Natural killer cell treated with Interleukin-12 subunit alpha and Interleukin-12 subunit beta and Interleukin-15 and Interleukin-18, amount 100 ng/mL, for 72 hours (primary cell): ENCODE results near the gene PTPRU. TPM values are rescaled to one million over a fixed set of nuclear protein-coding genes. Genes with fewer than 3 reads are reported as not detected.
A peak's percentile ranks its signal among the peaks of the same experiment; 100 is the strongest.

Source experiments
- ATAC-seq, 2 donors: fragments of 150-1000 bp; cut with Tn5 transposase in 1 of 2; sonication (Bioruptor Pico), chemical (Tn5 transposase) in 1 of 2; 2 replicates each; pipeline ENCODE4 v1.10.0; 2021
- DNase-seq: peaks from one replicate; pipeline ENCODE4 v3.0.0; 2022; ENCODE audit warnings: low spot score
- H3K27ac Mint-ChIP-seq, 2 donors: 1 replicate in 1 of 2; 2 replicates in 1 of 2; pipeline ENCODE4 v1.8.0; 2022; ENCODE audit warnings: mixed read lengths in 2 of 2, mild to moderate bottlenecking in 1 of 2, moderate library complexity in 1 of 2
- H3K27me3 Mint-ChIP-seq, 2 donors: 1 replicate in 1 of 2; 2 replicates in 1 of 2; pipeline ENCODE4 v1.8.0; 2022; ENCODE audit warnings: mixed read lengths in 2 of 2
- H3K36me3 Mint-ChIP-seq: one replicate; pipeline ENCODE4 v1.8.0; 2022; ENCODE audit warnings: mixed read lengths
- H3K4me1 Mint-ChIP-seq, 2 donors: 1 replicate in 1 of 2; 2 replicates in 1 of 2; pipeline ENCODE4 v1.8.0; 2022; ENCODE audit warnings: low read depth in 2 of 2, mixed read lengths in 2 of 2, mild to moderate bottlenecking in 1 of 2
- H3K4me3 Mint-ChIP-seq: one replicate; pipeline ENCODE4 v1.8.0; 2022; ENCODE audit warnings: mixed read lengths
- H3K9me3 Mint-ChIP-seq: 2 replicates; pipeline ENCODE4 v1.8.0; 2022; ENCODE audit warnings: mixed read lengths
- total RNA-seq, 2 donors: library from RNA; stranded (reverse); gene quantifications; one replicate each; pipeline ENCODE4 v1.2.3, GENCODE V29; 2022

The PTPRU gene
- total RNA-seq, 2 donors from 2014 or later: 1.3 to 1.4 TPM

- Mint-ChIP-seq H3K27me3 (peaks cover 31 to 35% of the 10 kb centered on the region in 2 donors), H3K4me1 (no peaks in the 10 kb centered on the region), H3K4me3 (no peak overlapping the region), H3K27ac (no peak overlapping the region), H3K36me3 (no peaks in the 10 kb centered on the region), H3K9me3 (no peaks in the 10 kb centered on the region)
- ATAC-seq (no peak), DNase-seq (no peak)
Observed at GRCh38 chr1:29272147-29272907, 36.0 kb downstream of the PTPRU start.

- Mint-ChIP-seq H3K4me1 (no peaks in the 10 kb centered on the region), H3K4me3 (no peak overlapping the region), H3K36me3 (no peaks in the 10 kb centered on the region), H3K27me3 (peaks cover 18 to 20% of the 10 kb centered on the region in 2 donors), H3K9me3 (no peaks in the 10 kb centered on the region), H3K27ac (no peak overlapping the region)
- no peak for DNase-seq
- ATAC-seq: no peak
Observed at GRCh38 chr1:29275435-29275834, 39.1 kb downstream of the PTPRU start.

- H3K4me3 Mint-ChIP-seq: no peak overlapping the region
- no peak overlapping the region for H3K27ac Mint-ChIP-seq
- DNase-seq (no peak), ATAC-seq (no peak)
- peaks cover 0 to 2% of the 10 kb centered on the region in 2 donors for H3K4me1 Mint-ChIP-seq
- peaks cover 9 to 10% of the 10 kb centered on the region in 2 donors for H3K27me3 Mint-ChIP-seq
- H3K9me3 Mint-ChIP-seq: no peaks in the 10 kb centered on the region
- H3K36me3 Mint-ChIP-seq: no peaks in the 10 kb centered on the region
Observed at GRCh38 chr1:29278124-29278523, 41.8 kb downstream of the PTPRU start.

DNA sequence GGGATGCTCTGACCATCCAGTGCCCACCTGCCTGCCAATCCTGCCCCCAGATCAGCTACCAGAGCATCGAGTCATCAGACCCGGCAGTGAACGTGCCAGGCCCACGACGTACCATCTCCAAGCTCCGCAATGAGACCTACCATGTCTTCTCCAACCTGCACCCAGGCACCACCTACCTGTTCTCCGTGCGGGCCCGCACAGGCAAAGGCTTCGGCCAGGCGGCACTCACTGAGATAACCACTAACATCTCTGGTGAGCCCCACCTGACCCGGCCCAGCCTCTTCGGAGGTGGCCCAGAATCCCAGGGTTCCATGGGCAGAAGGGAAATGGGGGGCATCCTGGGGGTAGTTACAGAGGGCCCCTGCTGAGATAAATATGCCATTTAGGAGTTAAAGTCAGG lies 43.1 kb downstream of the PTPRU start:
- no peaks in the 10 kb centered on the region for H3K9me3 Mint-ChIP-seq
- H3K36me3 Mint-ChIP-seq: no peaks in the 10 kb centered on the region
- H3K27me3 Mint-ChIP-seq: peaks cover 9 to 10% of the 10 kb centered on the region in 2 donors
- DNase-seq (no peak), ATAC-seq (no peak)
- no peak overlapping the region for H3K27ac Mint-ChIP-seq
- no peak overlapping the region for H3K4me3 Mint-ChIP-seq
- H3K4me1 Mint-ChIP-seq: peaks cover 6 to 7% of the 10 kb centered on the region in 2 donors

DNA sequence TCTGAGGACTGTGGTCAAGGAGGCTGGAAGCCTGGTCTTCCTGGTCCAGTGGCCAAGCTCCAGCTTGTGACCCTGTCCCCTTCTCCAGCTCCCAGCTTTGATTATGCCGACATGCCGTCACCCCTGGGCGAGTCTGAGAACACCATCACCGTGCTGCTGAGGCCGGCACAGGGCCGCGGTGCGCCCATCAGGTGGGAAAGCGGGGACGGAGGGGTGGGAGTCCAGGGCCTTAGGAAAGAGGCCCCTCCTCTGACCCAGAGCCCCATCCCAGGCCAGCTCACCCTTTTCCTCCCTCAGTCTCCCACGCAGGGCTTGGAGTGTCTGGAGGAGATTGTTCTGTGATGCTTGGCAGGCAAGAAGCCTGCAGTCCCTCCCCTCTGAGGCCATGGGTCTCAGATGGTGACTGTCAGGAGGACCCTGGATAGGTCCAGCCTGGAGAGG lies 43.6 kb downstream of the PTPRU start:
- Mint-ChIP-seq H3K27me3 (peaks cover 9 to 10% of the 10 kb centered on the region in 2 donors), H3K27ac (no peak overlapping the region), H3K4me1 (peaks cover 6 to 7% of the 10 kb centered on the region in 2 donors), H3K4me3 (no peak overlapping the region), H3K36me3 (no peaks in the 10 kb centered on the region), H3K9me3 (no peaks in the 10 kb centered on the region)
- DNase-seq (no peak), ATAC-seq (no peak)

- no peaks in the 10 kb centered on the region for H3K36me3 Mint-ChIP-seq
- peaks cover 6 to 7% of the 10 kb centered on the region in 2 donors for H3K4me1 Mint-ChIP-seq
- ATAC-seq (no peak), DNase-seq (no peak)
- H3K4me3 Mint-ChIP-seq: no peak overlapping the region
- peaks cover 7 to 10% of the 10 kb centered on the region in 2 donors for H3K27me3 Mint-ChIP-seq
- no peak overlapping the region for H3K27ac Mint-ChIP-seq
- H3K9me3 Mint-ChIP-seq: no peaks in the 10 kb centered on the region
Observed at GRCh38 chr1:29280409-29281131, 44.2 kb downstream of the PTPRU start.

- H3K4me1 Mint-ChIP-seq: peaks cover 6 to 7% of the 10 kb centered on the region in 2 donors
- H3K4me3 Mint-ChIP-seq: no peak overlapping the region
- H3K9me3 Mint-ChIP-seq: no peaks in the 10 kb centered on the region
- H3K27ac Mint-ChIP-seq: no peak overlapping the region
- peaks cover 7 to 10% of the 10 kb centered on the region in 2 donors for H3K27me3 Mint-ChIP-seq
- ATAC-seq (no peak), DNase-seq (no peak)
- no peaks in the 10 kb centered on the region for H3K36me3 Mint-ChIP-seq
Observed at GRCh38 chr1:29281571-29281970, 45.2 kb downstream of the PTPRU start.

GRCh38 chr1:29282135-29282923 lies 46.0 kb downstream of the PTPRU start:
- Mint-ChIP-seq H3K4me3 (no peak overlapping the region), H3K4me1 (peaks cover 6 to 7% of the 10 kb centered on the region in 2 donors), H3K36me3 (no peaks in the 10 kb centered on the region), H3K9me3 (no peaks in the 10 kb centered on the region), H3K27me3 (peaks cover 3 to 10% of the 10 kb centered on the region in 2 donors), H3K27ac (no peak overlapping the region)
- no peak for DNase-seq
- no peak for ATAC-seq

DNA sequence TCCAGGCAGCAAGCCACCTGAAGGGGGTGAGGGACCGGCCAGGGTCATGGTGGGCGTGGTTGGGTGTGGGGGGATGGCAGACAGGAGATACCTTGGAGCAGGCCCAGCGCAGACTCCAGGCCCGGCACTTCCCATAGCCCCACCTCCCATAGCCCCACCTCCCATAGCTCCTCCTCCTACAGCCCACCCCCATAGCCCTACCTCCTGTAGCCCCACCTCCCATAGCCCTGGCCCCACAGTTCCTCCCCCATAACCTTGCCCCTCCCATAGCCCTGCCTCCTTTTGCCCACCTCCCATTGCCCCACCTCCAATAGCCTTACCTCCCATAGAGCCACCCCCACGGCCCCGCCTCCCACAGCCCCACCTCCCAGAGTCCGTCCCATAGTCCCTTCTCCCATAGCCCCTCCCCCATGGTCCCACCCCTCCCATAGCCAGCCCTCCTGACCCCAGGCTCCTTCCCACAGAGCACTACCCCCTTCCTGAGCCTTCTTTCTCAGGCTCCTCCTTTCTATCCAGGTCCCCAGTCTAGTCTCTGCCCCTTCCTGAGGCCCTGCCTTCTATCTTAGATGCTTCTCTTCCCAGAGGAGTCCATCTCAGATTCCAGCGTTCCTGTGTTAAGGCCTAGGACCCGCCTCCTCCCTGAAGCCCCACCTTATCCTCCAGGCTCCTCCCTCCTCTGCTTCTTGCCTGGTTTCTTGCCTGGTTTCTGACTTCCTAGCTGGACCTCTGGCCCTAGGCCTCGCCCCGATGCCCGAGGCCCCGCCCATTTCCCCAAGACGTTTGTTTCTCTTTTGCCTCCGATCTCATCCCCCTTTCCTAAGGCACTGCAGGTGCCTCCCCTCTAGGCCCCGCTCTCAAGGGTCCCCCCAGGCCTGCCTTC lies 46.8 kb downstream of the PTPRU start:
- DNase-seq: no peak
- Mint-ChIP-seq H3K27me3 (peaks cover 1 to 7% of the 10 kb centered on the region in 2 donors), H3K36me3 (no peaks in the 10 kb centered on the region), H3K4me1 (peaks cover 6 to 7% of the 10 kb centered on the region in 2 donors), H3K9me3 (no peaks in the 10 kb centered on the region), H3K27ac (no peak overlapping the region), H3K4me3 (peak overlapping the region; percentile 46)
- ATAC-seq: peak; percentile 72 to 80

DNA sequence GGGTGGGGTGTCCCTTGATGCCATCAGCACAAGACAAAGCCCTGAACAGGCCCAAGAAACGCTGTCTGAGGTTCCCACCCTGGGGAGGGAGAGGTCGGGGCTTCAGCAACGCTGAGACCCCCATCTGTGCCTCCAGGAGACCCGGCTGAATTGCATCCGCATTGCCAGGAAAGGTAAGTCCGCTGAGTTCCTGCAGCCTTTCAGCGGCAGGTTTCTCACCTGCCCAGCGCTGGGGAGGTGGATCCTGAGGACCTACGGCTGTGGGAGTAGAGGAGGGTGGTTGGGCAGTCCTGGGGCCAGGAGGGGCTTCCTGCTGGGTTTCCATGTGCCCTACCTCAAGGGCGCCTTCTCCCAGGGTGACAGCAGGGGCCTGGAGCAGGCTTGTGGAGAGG lies 47.5 kb downstream of the PTPRU start:
- DNase-seq (no peak), ATAC-seq (no peak)
- H3K36me3 Mint-ChIP-seq: no peaks in the 10 kb centered on the region
- H3K27ac Mint-ChIP-seq: no peak overlapping the region
- peak overlapping the region; percentile 46 for H3K4me3 Mint-ChIP-seq
- H3K4me1 Mint-ChIP-seq: peaks cover 6 to 7% of the 10 kb centered on the region in 2 donors
- H3K9me3 Mint-ChIP-seq: no peaks in the 10 kb centered on the region
- peaks cover 0 to under 1% of the 10 kb centered on the region in 2 donors for H3K27me3 Mint-ChIP-seq

DNA sequence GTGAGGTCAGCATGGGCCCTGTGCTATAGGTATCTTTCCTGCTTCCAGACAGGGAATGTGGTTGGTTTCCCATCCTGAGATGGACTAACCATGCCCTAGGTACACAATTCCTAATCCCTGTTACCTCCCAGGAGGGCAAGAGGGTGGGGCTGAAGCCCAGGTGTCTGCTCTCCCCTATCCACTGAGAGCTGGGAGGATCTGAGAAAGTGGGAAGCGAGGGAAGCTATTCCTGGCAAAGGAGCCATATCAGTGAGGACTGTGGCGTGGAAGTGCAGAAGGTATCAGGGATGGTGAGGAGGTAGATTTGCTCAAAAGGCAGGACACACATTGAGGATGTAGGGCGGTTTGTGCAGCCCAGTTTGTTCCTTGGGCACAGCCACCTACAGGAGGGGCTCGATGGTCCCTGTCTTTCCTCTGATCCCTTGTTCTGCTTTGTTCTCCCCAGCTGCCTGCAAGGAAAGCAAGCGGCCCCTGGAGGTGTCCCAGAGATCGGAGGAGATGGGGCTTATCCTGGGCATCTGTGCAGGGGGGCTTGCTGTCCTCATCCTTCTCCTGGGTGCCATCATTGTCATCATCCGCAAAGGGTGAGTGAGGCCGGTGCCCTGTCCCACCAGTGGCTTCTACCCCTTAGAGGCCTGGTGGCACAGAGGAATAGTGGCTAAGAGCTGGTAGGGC lies 48.1 kb downstream of the PTPRU start:
- no peak overlapping the region for H3K4me3 Mint-ChIP-seq
- no peaks in the 10 kb centered on the region for H3K36me3 Mint-ChIP-seq
- no peak overlapping the region for H3K27ac Mint-ChIP-seq
- H3K9me3 Mint-ChIP-seq: no peaks in the 10 kb centered on the region
- no peaks in the 10 kb centered on the region for H3K27me3 Mint-ChIP-seq
- peaks cover 6 to 7% of the 10 kb centered on the region in 2 donors for H3K4me1 Mint-ChIP-seq
- ATAC-seq: no peak
- DNase-seq: no peak

DNA sequence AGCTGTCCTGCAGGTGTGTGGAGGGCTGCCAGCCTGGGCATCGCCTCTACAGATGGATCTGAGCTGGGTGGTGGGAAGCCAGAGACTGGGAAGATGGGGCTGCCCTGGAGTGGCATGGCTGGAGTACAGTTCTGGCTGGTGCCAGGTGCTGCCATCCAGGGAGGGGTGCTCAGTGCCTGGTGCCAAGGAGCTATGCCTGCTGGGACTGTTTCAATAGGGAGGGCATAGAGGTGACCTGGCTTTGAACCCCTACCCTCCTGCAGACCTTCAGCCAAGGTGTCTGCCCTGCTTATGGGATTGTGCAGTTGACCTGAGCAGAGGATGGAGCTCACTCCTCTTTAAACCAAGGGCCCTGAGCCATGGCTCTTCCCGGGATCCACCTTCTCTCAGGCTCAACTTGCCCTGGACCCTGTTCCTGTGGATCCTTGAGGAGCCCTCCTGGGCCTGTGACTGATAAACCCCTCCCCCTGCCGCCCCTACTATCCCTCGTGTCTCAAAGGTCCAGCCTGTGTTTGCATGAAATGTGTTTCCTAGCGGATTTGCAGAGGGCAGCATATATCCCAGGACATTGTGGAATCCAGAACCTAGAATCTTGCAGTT lies 48.7 kb downstream of the PTPRU start:
- Mint-ChIP-seq H3K27ac (no peak overlapping the region), H3K4me3 (no peak overlapping the region), H3K36me3 (no peaks in the 10 kb centered on the region), H3K27me3 (no peaks in the 10 kb centered on the region), H3K9me3 (no peaks in the 10 kb centered on the region), H3K4me1 (peaks cover 6 to 7% of the 10 kb centered on the region in 2 donors)
- ATAC-seq (no peak), DNase-seq (no peak)
